Right lobe of liver (tissue), 6 donors: ENCODE measurements around the gene CPSF4. TPM values are rescaled to one million over a fixed set of nuclear protein-coding genes. Genes with fewer than 3 reads are reported as not detected.
"Not testable (repeated sequence)": the region's sequence is repeated elsewhere in the genome, so short reads cannot be mapped to it uniquely, and the experiment has no call there.

Experiments used
- ATAC-seq, 4 donors: fragments of 200-7000 bp; cut with Tn5 transposase; one replicate each; pipeline ENCODE4 v1.9.1; 2020; ENCODE audit warnings: mild to moderate bottlenecking in 4 of 4, moderate library complexity in 4 of 4
- DNase-seq, 3 donors: peaks; one replicate each; pipeline ENCODE4 v3.0.0-alpha.2; 2020
- H3K27ac ChIP-seq, 3 donors: fragments of 200-600 bp; one replicate each; pipeline ENCODE4 v1.8.0; 2022
- H3K27me3 ChIP-seq, 2 donors: fragments of 200-600 bp; one replicate each; pipeline ENCODE4 v1.8.0; 2022
- H3K36me3 ChIP-seq, 4 donors: fragments of 200-600 bp; sonication (generic) in 1 of 4; one replicate each; pipeline versions ENCODE4 v1.5.1 to v1.8.0; 2017 to 2022; ENCODE audit warnings: control low read depth in 1 of 4
- H3K4me1 ChIP-seq, 4 donors: fragments of 200-600 bp; sonication (generic) in 1 of 4; one replicate each; pipeline versions ENCODE4 v1.5.1 to v1.8.0; 2017 to 2022; ENCODE audit warnings: control low read depth in 1 of 4
- H3K4me3 ChIP-seq, 3 donors: fragments of 200-600 bp; one replicate each; pipeline ENCODE4 v1.8.0; 2022
- H3K9me3 ChIP-seq, 4 donors: fragments of 200-600 bp; sonication (generic) in 1 of 4; one replicate each; pipeline versions ENCODE4 v1.5.1 to v1.8.0; 2017 to 2022; ENCODE audit warnings: control low read depth in 1 of 4
- CTCF ChIP-seq, 4 donors: fragments of 200-600 bp in 3 of 4; fragments of 450-650 bp in 1 of 4; IDR thresholded peaks; one replicate each; pipeline versions ENCODE4 v1.5.1 to v1.8.0; 2016 to 2022; ENCODE audit warnings: antibody characterized with exemption in 4 of 4, mild to moderate bottlenecking in 2 of 4
- POLR2A ChIP-seq: fragments of 450-650 bp; IDR thresholded peaks from one replicate; pipeline ENCODE4 v1.6.1; 2017; ENCODE audit warnings: antibody characterized with exemption, mild to moderate bottlenecking
- WGBS: methylation state at CpG from one replicate; pipeline ENCODE4 v1.1.6; 2018; ENCODE audit warnings: low coverage, low lambda C conversion rate; ENCODE audit not compliant: insufficient coverage; ENCODE audit errors: missing lambda C conversion rate; 5-methylcytosine and 5-hydroxymethylcytosine counted together
- intact Hi-C, 2 donors: fragments of 100-400 bp; cut with DNase I; formaldehyde crosslinking; loops; one replicate each; pipeline versions ENCODE4 v1.11.2 to v1.14.1; 2022
- total RNA-seq, 6 experiments: library from RNA; depleted of rRNA in 2 of 6; stranded (reverse); fragments of >200 nt in 2 of 6; fragmentation: NEBNext Ultra II Directional in 3 of 6; extraction: Animal tissue kit (Norgen Biotek cat#: 25700) in 3 of 6; gene quantifications; one replicate each; pipeline versions ENCODE4 v1.1.0 to v1.2.4, GENCODE V29; 2016 to 2023
- donor health status: DM: no; HTN: yes; CAD: no.
- donor health status: DM: no; HTN: no; CAD: no.
- donor health status: DM: no; HTN: no; CAD: no.
- donor health status: DM: no; HTN: yes; CAD: no.
- donor health status: DM: no; HTN: yes; CAD: no.

CPSF4 gene
- total RNA-seq, 6 experiments from 2014 or later = 10.1 to 16.7 (median 12.0) TPM

GRCh38 chr7:99409806-99410205 lies 28.9 kb upstream of the CPSF4 start:
- ATAC-seq (no peak), DNase-seq (no peak)
- Histone ChIP-seq H3K9me3 (no peaks in the 10 kb centered on the region), H3K27me3 (no peaks in the 10 kb centered on the region), H3K36me3 (peaks cover 0 to 39% (median 11%) of the 10 kb centered on the region in 4 donors), H3K4me1 (peaks cover 0 to 20% (median 12%) of the 10 kb centered on the region in 4 donors), H3K27ac (no peak overlapping the region), H3K4me3 (peak overlapping the region; percentile 98 to 100 (median 100))
- intact Hi-C loops = no loop called here
- TF ChIP-seq CTCF (IDR thresholded peaks at IDR 0.05) = no peak
- TF ChIP-seq POLR2A = no peak
- WGBS = 7% methylated on average over 3 of the region's 3 CpGs

- peaks cover 0 to 26% (median 15%) of the 10 kb centered on the region in 4 donors for H3K4me1 ChIP-seq
- no peak for ATAC-seq
- H3K4me3 ChIP-seq = no peak overlapping the region
- no peaks in the 10 kb centered on the region for H3K27me3 ChIP-seq
- no peak overlapping the region for H3K27ac ChIP-seq
- WGBS = 100% methylated on average over 2 of the region's 2 CpGs
- peaks cover 0 to 43% (median 12%) of the 10 kb centered on the region in 4 donors for H3K36me3 ChIP-seq
- no peak for DNase-seq
- intact Hi-C loops = no loop called here
- TF ChIP-seq CTCF (IDR thresholded peaks at IDR 0.05) (no peak), POLR2A (no peak)
- no peaks in the 10 kb centered on the region for H3K9me3 ChIP-seq
Measured at GRCh38 chr7:99410635-99411034, 28.1 kb upstream of the CPSF4 start.

GRCh38 chr7:99415513-99416127 lies 23.1 kb upstream of the CPSF4 start:
- WGBS = 41% methylated on average over 8 of the region's 17 CpGs
- DNase-seq (peak; percentile 74 to 86 (median 81)), ATAC-seq (peak in 3 of 4 donors; percentile 41 to 54 (median 50))
- H3K4me3 ChIP-seq, H3K27me3 ChIP-seq, intact Hi-C loops, H3K9me3 ChIP-seq: not testable (repeated sequence)
- peak; percentile 67 to 82 (median 75) for TF ChIP-seq CTCF (IDR thresholded peaks at IDR 0.05)
- Histone ChIP-seq H3K27ac (peak overlapping the region in 2 of 3 donors; percentile 25 to 56), H3K4me1 (peaks cover 0 to 34% (median 11%) of the 10 kb centered on the region in 4 donors), H3K36me3 (peaks cover 0 to 81% (median 38%) of the 10 kb centered on the region in 4 donors)

GRCh38 chr7:99418260-99418659 lies 20.5 kb upstream of the CPSF4 start:
- no peak for TF ChIP-seq POLR2A
- Histone ChIP-seq H3K36me3 (peaks cover 0 to 58% (median 33%) of the 10 kb centered on the region in 4 donors), H3K9me3 (no peaks in the 10 kb centered on the region), H3K27me3 (no peaks in the 10 kb centered on the region), H3K27ac (peak overlapping the region in 1 of 3 donors; percentile 70), H3K4me3 (no peak overlapping the region), H3K4me1 (peaks cover 0 to 34% (median 11%) of the 10 kb centered on the region in 4 donors)
- DNase-seq (no peak), ATAC-seq (peak in 1 of 4 donors; percentile 3)
- WGBS = 83% methylated on average over 1 of the region's 9 CpGs
- intact Hi-C loops = no loop called here

- H3K27me3 ChIP-seq = no peaks in the 10 kb centered on the region
- no peak for TF ChIP-seq CTCF (IDR thresholded peaks at IDR 0.05)
- no peak for TF ChIP-seq POLR2A
- ATAC-seq (peak; percentile 68 to 88 (median 78)), DNase-seq (peak; percentile 46 to 81 (median 75))
- H3K27ac ChIP-seq = peak overlapping the region in 1 of 3 donors; percentile 70
- H3K4me1 ChIP-seq = peaks cover 0 to 34% (median 11%) of the 10 kb centered on the region in 4 donors
- intact Hi-C loops = no loop called here
- WGBS = 61% methylated on average over 16 of the region's 29 CpGs
- no peak overlapping the region for H3K4me3 ChIP-seq
- H3K9me3 ChIP-seq = no peaks in the 10 kb centered on the region
- peaks cover 0 to 55% (median 34%) of the 10 kb centered on the region in 4 donors for H3K36me3 ChIP-seq
Measured at GRCh38 chr7:99419323-99420021, 19.3 kb upstream of the CPSF4 start.
